Gastroesophageal sphincter (tissue), 4 donors: ENCODE data around the gene MCTP1. TPM values are rescaled to one million over a fixed set of nuclear protein-coding genes. Genes with fewer than 3 reads are reported as not detected.

Experiments used
- ATAC-seq: fragments of 150-250 bp; one replicate; pipeline ENCODE4 v1.9.1; 2016; ENCODE audit warnings: mild to moderate bottlenecking, moderate library complexity
- H3K27ac ChIP-seq, 4 donors: fragments of 200-600 bp; sonication (generic) in 3 of 4; 1 replicate in 3 of 4; 2 replicates in 1 of 4; pipeline ENCODE4 v1.5.1; 2016 to 2019
- H3K27me3 ChIP-seq: fragments of 200-600 bp; sonication (generic); one replicate; pipeline ENCODE4 v1.5.1; 2019
- H3K36me3 ChIP-seq, 2 donors: fragments of 200-600 bp; sonication (generic); one replicate each; pipeline ENCODE4 v1.5.1; 2019; ENCODE audit warnings: control low read depth in 1 of 2
- H3K4me1 ChIP-seq, 3 donors: fragments of 200-600 bp; sonication (generic); 1 replicate in 2 of 3; 2 replicates in 1 of 3; pipeline ENCODE4 v1.5.1; 2016 to 2019; ENCODE audit warnings: control low read depth in 2 of 3
- H3K4me3 ChIP-seq, 2 donors: fragments of 200-600 bp; sonication (generic); one replicate each; pipeline ENCODE4 v1.5.1; 2019; ENCODE audit warnings: mild to moderate bottlenecking in 1 of 2, moderate library complexity in 1 of 2
- H3K9me3 ChIP-seq, 3 donors: fragments of 200-600 bp; sonication (generic); one replicate each; pipeline ENCODE4 v1.5.1; 2017 to 2019; ENCODE audit warnings: control low read depth in 2 of 3
- EP300 ChIP-seq: sonication (generic); formaldehyde crosslinking; IDR thresholded peaks from one replicate; pipeline ENCODE4 v1.6.1; 2017; ENCODE audit warnings: antibody characterized with exemption, mild to moderate bottlenecking
- POLR2A ChIP-seq, 2 donors: fragments of 450-650 bp; IDR thresholded peaks; one replicate each; pipeline ENCODE4 v1.6.1; 2017; ENCODE audit warnings: antibody characterized with exemption in 2 of 2, mild to moderate bottlenecking in 2 of 2, moderate library complexity in 1 of 2
- POLR2AphosphoS5 ChIP-seq: sonication (generic); formaldehyde crosslinking; IDR thresholded peaks from one replicate; pipeline ENCODE4 v1.6.1; 2017; ENCODE audit warnings: antibody characterized with exemption
- WGBS, 2 donors: methylation state at CpG; one replicate each; pipeline ENCODE4 v1.1.5; 2018; ENCODE audit warnings: low coverage in 1 of 2; 5-methylcytosine and 5-hydroxymethylcytosine counted together
- total RNA-seq, 4 donors: library from RNA; depleted of rRNA; stranded (reverse); fragments of >200 nt; gene quantifications; one replicate each; pipeline ENCODE4 v1.1.0, GENCODE V29; 2016
- TF ChIP-seq, protein P1 (sequence below), 4 experiments: fragments of 200-600 bp in 2 of 4; fragments of 450-650 bp in 2 of 4; sonication (generic) in 1 of 4; IDR thresholded peaks; one replicate each; pipeline ENCODE4 v1.5.1; 2017 to 2019; ENCODE audit warnings: antibody characterized with exemption in 4 of 4, mild to moderate bottlenecking in 2 of 4, moderate library complexity in 2 of 4

Gene MCTP1
- total RNA-seq, 4 donors from 2014 or later = 13.5 to 57.6 (median 21.9) TPM

- Histone ChIP-seq H3K4me1 (peaks cover 0 to 12% (median 0%) of the 10 kb centered on the region in 3 donors), H3K27ac (no peak overlapping the region), H3K36me3 (no peaks in the 10 kb centered on the region), H3K9me3 (no peaks in the 10 kb centered on the region), H3K4me3 (no peak overlapping the region), H3K27me3 (no peaks in the 10 kb centered on the region)
- ATAC-seq = no peak
- TF ChIP-seq EP300 (no peak), POLR2AphosphoS5 (no peak)
- no CpG with 5 or more reads among the region's 2 CpGs for WGBS, 2 donors
Observed at GRCh38 chr5:95070453-95070852, 214.4 kb downstream of the MCTP1 start.

DNA sequence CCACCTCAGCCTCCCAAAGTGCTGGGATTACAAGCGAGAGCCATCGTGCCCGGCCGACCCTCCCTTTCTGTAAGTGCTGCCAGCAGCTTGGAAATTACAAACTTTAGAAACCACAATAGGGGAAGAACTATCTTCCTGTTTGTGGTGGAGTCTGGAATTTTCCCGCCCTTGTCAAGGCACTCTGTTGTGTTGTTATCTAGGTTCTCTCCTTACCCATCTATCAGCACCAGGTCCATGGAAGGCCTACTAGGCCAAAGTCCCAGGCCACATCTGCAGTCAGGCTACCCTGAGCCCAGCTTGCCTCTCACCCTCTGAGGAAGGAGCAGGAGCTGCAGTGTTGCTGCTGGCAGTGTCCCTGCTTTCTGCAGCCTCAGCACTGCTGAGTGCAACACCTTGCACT lies 214.9 kb downstream of the MCTP1 start:
- no peak for ATAC-seq
- no peaks in the 10 kb centered on the region for H3K36me3 ChIP-seq
- TF ChIP-seq, protein P1, sequence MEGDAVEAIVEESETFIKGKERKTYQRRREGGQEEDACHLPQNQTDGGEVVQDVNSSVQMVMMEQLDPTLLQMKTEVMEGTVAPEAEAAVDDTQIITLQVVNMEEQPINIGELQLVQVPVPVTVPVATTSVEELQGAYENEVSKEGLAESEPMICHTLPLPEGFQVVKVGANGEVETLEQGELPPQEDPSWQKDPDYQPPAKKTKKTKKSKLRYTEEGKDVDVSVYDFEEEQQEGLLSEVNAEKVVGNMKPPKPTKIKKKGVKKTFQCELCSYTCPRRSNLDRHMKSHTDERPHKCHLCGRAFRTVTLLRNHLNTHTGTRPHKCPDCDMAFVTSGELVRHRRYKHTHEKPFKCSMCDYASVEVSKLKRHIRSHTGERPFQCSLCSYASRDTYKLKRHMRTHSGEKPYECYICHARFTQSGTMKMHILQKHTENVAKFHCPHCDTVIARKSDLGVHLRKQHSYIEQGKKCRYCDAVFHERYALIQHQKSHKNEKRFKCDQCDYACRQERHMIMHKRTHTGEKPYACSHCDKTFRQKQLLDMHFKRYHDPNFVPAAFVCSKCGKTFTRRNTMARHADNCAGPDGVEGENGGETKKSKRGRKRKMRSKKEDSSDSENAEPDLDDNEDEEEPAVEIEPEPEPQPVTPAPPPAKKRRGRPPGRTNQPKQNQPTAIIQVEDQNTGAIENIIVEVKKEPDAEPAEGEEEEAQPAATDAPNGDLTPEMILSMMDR (IDR thresholded peaks at IDR 0.05) = no peak
- TF ChIP-seq POLR2A (IDR thresholded peaks at IDR 0.05) = no peak
- no peak for TF ChIP-seq EP300
- TF ChIP-seq POLR2AphosphoS5 = no peak
- no peak overlapping the region for H3K27ac ChIP-seq
- H3K27me3 ChIP-seq = no peaks in the 10 kb centered on the region
- no peaks in the 10 kb centered on the region for H3K9me3 ChIP-seq
- no peak overlapping the region for H3K4me3 ChIP-seq
- H3K4me1 ChIP-seq = peaks cover 0 to 12% (median 0%) of the 10 kb centered on the region in 3 donors
- WGBS, 2 donors = 96% methylated on average over 4 of the region's 5 CpGs; no CpG with 5 or more reads in 1 of the 2 donors

DNA sequence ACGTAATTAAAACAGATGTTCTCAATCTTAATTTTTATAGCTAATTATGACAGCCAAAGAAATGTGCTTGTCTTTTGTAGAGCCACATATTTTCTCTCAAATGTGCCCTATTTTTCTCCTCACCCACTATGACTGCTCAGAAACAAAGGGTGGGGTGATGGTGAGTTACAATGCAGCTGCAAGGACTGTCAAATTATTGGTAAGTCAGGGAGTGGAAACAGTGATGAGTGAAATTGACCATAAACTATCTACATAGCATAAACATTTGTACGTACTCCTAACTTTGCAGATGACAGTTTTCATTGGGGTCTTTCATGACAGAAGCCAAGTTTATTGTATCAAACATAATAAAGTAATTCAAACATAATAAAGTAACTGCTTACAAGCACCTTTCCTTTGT lies 215.9 kb downstream of the MCTP1 start:
- Histone ChIP-seq H3K4me1 (peaks cover 0 to 12% (median 0%) of the 10 kb centered on the region in 3 donors), H3K36me3 (no peaks in the 10 kb centered on the region), H3K27ac (no peak overlapping the region), H3K9me3 (no peaks in the 10 kb centered on the region), H3K27me3 (no peaks in the 10 kb centered on the region), H3K4me3 (no peak overlapping the region)
- no peak for ATAC-seq
- WGBS, 2 donors = 32 to 34% methylated on average over 2 of the region's 2 CpGs
- TF ChIP-seq POLR2AphosphoS5 (no peak), POLR2A (IDR thresholded peaks at IDR 0.05) (no peak), EP300 (no peak)
- TF ChIP-seq, protein P1 (IDR thresholded peaks at IDR 0.05) = no peak

DNA sequence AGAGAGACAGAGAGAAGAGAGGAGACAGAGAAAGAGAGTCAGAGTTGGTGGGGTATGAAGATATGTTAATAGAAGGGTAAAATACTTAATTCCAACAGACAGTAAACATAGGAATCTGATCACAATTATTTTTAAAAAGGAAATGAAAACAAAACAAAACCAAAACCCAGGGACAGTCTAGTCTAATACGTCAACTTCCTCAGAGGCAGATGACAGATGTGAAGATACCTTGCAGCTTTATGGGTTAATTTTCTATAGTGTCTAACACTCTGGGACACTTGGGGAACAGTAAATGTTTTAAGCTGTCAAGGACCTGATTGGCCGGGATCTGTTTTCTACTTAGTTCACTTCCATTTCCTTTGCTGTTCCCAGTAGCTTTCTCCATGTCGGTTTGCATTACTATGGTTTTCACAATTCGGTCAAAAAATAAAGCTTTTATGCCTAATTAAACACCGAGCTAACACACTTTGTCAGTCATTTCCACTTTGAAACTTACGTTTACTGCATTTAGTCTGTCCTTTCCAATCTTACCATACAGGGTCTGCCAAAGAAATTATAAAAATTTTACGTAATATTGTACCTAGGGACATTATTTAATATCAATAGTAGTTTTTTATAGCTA lies 216.5 kb downstream of the MCTP1 start:
- no peak for ATAC-seq
- Histone ChIP-seq H3K9me3 (no peaks in the 10 kb centered on the region), H3K4me1 (peaks cover 0 to 12% (median 0%) of the 10 kb centered on the region in 3 donors), H3K4me3 (no peak overlapping the region), H3K27ac (no peak overlapping the region), H3K27me3 (no peaks in the 10 kb centered on the region), H3K36me3 (no peaks in the 10 kb centered on the region)
- WGBS, 2 donors = 63 to 66% methylated on average over 7 of the region's 7 CpGs
- TF ChIP-seq, protein P1 (IDR thresholded peaks at IDR 0.05) = no peak
- no peak for TF ChIP-seq POLR2A (IDR thresholded peaks at IDR 0.05)
- TF ChIP-seq POLR2AphosphoS5 = no peak
- TF ChIP-seq EP300 = no peak

DNA sequence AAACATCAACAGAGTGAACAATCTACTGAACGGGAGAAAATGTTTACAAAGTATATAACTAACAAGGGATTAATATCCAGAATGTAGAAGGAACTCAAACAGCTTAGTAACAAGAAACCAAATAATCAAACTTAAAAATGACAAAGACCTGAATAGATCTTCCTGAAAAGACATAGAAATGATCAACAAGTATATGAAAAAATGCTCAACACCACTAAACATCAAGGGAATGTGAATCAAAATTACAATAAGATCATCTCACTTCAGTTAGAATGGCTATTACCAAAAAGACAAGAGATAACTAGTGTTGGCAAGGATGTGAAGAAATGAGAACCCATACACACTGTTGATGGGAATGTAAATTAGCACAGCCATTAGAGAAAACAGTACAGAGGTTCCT lies 218.8 kb downstream of the MCTP1 start:
- no peak overlapping the region for H3K4me3 ChIP-seq
- WGBS, 2 donors = 30 to 43% methylated on average over 1 of the region's 1 CpG
- no peak for ATAC-seq
- peaks cover 0 to 12% (median 0%) of the 10 kb centered on the region in 3 donors for H3K4me1 ChIP-seq
- no peaks in the 10 kb centered on the region for H3K9me3 ChIP-seq
- no peak overlapping the region for H3K27ac ChIP-seq
- no peaks in the 10 kb centered on the region for H3K36me3 ChIP-seq
- no peaks in the 10 kb centered on the region for H3K27me3 ChIP-seq
- no peak for TF ChIP-seq POLR2AphosphoS5
- TF ChIP-seq EP300 = no peak
- TF ChIP-seq POLR2A (IDR thresholded peaks at IDR 0.05) = no peak
- TF ChIP-seq, protein P1 (IDR thresholded peaks at IDR 0.05) = no peak
